H1 (cell line): Measurements from ENCODE around the gene RBM4B. TPM values are rescaled to one million over a fixed set of nuclear protein-coding genes. Genes with fewer than 3 reads are reported as not detected.

Experiments used
- EP300 ChIP-seq, 2 experiments: IDR thresholded peaks; 1 replicate in 1 of 2; 2 replicates in 1 of 2; pipeline ENCODE4 v1.6.1; 2011 to 2012; ENCODE audit warnings: low read depth in 2 of 2, low read length in 2 of 2, mild to moderate bottlenecking in 2 of 2, borderline replicate concordance in 1 of 2, inconsistent platforms in 1 of 2, moderate library complexity in 1 of 2
- POLR2AphosphoS5 ChIP-seq: IDR thresholded peaks from 2 replicates; pipeline ENCODE4 v1.6.1; 2011; ENCODE audit warnings: low read depth, low read length
- polyA plus RNA-seq, 7 experiments: library from polyadenylated mRNA; depleted of rRNA in 3 of 7; stranded (reverse) in 5 of 7; unstranded in 2 of 7; fragments of >200 nt in 5 of 7; fragments of 200-250 nt in 2 of 7; gene quantifications; 1 replicate in 5 of 7; 2 replicates in 1 of 7; 4 replicates in 1 of 7; pipeline versions ENCODE4 v1.2.1 to v1.2.3, GENCODE V29; 2011 to 2013; ENCODE audit warnings: missing spikeins in 2 of 7, mixed read lengths in 2 of 7
- total RNA-seq: library from RNA; stranded (reverse); fragmentation: NEBNext Ultra II Directional; extraction: Animal tissue kit (Norgen Biotek cat#: 25700); gene quantifications from 2 replicates; pipeline ENCODE4 v1.2.1, GENCODE V29; 2021
- TF ChIP-seq, protein P1 (sequence below): fragments of 300-600 bp; sonication (generic); IDR thresholded peaks from 2 replicates; pipeline ENCODE4 v1.7.1; 2012; ENCODE audit warnings: low read length, moderate library complexity, mild to moderate bottlenecking, inconsistent platforms; ENCODE audit not compliant: insufficient replicate concordance
- TF ChIP-seq, protein P2 (sequence below): IDR thresholded peaks from 2 replicates; pipeline ENCODE4 v1.6.1; 2012; ENCODE audit warnings: inconsistent platforms

The RBM4B gene
- total and polyA plus RNA-seq, 2 of the 8 experiments (the other 6 are each of a cell fraction or from before 2014, with no cell fraction given): 27.5 to 30.5 TPM

DNA sequence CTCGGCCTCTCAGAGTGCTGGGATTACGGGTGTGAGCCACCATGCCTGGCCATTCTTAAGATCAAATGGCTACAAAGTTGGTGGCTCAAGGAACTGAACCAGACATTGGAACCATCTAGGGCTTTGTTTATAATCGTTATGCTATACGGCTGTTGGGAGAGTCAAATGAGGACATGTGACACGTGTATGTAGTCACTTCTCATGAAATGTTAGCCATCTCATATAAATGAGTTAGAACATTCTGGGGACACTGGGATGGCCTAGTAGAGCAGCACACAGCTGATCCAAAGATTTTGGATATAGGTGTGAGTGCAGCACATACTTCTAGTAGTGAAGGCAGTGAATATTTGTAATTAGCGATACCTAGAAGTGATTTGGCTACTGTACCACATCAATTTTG is 45.8 kb downstream of the RBM4B start (continued):
- TF ChIP-seq, protein P1, sequence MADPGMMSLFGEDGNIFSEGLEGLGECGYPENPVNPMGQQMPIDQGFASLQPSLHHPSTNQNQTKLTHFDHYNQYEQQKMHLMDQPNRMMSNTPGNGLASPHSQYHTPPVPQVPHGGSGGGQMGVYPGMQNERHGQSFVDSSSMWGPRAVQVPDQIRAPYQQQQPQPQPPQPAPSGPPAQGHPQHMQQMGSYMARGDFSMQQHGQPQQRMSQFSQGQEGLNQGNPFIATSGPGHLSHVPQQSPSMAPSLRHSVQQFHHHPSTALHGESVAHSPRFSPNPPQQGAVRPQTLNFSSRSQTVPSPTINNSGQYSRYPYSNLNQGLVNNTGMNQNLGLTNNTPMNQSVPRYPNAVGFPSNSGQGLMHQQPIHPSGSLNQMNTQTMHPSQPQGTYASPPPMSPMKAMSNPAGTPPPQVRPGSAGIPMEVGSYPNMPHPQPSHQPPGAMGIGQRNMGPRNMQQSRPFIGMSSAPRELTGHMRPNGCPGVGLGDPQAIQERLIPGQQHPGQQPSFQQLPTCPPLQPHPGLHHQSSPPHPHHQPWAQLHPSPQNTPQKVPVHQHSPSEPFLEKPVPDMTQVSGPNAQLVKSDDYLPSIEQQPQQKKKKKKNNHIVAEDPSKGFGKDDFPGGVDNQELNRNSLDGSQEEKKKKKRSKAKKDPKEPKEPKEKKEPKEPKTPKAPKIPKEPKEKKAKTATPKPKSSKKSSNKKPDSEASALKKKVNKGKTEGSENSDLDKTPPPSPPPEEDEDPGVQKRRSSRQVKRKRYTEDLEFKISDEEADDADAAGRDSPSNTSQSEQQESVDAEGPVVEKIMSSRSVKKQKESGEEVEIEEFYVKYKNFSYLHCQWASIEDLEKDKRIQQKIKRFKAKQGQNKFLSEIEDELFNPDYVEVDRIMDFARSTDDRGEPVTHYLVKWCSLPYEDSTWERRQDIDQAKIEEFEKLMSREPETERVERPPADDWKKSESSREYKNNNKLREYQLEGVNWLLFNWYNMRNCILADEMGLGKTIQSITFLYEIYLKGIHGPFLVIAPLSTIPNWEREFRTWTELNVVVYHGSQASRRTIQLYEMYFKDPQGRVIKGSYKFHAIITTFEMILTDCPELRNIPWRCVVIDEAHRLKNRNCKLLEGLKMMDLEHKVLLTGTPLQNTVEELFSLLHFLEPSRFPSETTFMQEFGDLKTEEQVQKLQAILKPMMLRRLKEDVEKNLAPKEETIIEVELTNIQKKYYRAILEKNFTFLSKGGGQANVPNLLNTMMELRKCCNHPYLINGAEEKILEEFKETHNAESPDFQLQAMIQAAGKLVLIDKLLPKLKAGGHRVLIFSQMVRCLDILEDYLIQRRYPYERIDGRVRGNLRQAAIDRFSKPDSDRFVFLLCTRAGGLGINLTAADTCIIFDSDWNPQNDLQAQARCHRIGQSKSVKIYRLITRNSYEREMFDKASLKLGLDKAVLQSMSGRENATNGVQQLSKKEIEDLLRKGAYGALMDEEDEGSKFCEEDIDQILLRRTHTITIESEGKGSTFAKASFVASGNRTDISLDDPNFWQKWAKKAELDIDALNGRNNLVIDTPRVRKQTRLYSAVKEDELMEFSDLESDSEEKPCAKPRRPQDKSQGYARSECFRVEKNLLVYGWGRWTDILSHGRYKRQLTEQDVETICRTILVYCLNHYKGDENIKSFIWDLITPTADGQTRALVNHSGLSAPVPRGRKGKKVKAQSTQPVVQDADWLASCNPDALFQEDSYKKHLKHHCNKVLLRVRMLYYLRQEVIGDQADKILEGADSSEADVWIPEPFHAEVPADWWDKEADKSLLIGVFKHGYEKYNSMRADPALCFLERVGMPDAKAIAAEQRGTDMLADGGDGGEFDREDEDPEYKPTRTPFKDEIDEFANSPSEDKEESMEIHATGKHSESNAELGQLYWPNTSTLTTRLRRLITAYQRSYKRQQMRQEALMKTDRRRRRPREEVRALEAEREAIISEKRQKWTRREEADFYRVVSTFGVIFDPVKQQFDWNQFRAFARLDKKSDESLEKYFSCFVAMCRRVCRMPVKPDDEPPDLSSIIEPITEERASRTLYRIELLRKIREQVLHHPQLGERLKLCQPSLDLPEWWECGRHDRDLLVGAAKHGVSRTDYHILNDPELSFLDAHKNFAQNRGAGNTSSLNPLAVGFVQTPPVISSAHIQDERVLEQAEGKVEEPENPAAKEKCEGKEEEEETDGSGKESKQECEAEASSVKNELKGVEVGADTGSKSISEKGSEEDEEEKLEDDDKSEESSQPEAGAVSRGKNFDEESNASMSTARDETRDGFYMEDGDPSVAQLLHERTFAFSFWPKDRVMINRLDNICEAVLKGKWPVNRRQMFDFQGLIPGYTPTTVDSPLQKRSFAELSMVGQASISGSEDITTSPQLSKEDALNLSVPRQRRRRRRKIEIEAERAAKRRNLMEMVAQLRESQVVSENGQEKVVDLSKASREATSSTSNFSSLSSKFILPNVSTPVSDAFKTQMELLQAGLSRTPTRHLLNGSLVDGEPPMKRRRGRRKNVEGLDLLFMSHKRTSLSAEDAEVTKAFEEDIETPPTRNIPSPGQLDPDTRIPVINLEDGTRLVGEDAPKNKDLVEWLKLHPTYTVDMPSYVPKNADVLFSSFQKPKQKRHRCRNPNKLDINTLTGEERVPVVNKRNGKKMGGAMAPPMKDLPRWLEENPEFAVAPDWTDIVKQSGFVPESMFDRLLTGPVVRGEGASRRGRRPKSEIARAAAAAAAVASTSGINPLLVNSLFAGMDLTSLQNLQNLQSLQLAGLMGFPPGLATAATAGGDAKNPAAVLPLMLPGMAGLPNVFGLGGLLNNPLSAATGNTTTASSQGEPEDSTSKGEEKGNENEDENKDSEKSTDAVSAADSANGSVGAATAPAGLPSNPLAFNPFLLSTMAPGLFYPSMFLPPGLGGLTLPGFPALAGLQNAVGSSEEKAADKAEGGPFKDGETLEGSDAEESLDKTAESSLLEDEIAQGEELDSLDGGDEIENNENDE: no peak
- TF ChIP-seq POLR2AphosphoS5 (no peak), EP300 (IDR thresholded peaks at IDR 0.05; ENCODE audit: borderline replicate concordance in 1 of 2, low read depth in 2 of 2, low read length in 2 of 2) (no peak)
- TF ChIP-seq, protein P2, sequence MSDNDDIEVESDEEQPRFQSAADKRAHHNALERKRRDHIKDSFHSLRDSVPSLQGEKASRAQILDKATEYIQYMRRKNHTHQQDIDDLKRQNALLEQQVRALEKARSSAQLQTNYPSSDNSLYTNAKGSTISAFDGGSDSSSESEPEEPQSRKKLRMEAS: no peak
